PFSK-1 (cell line): Measurements from ENCODE around the gene KCNJ4.

Source experiments
- POLR2AphosphoS5 ChIP-seq: IDR thresholded peaks from 2 replicates; pipeline ENCODE4 v1.6.1; 2012; ENCODE audit warnings: low read depth, mild to moderate bottlenecking, control low read depth, low read length, moderate library complexity
- SIN3A ChIP-seq: IDR thresholded peaks from 2 replicates; pipeline ENCODE4 v1.6.1; 2012; ENCODE audit warnings: mild to moderate bottlenecking, low read length, moderate library complexity, borderline replicate concordance; ENCODE audit not compliant: insufficient read depth
- TAF1 ChIP-seq: IDR thresholded peaks from 2 replicates; pipeline ENCODE4 v1.6.1; 2012; ENCODE audit warnings: low read length, control low read depth, borderline replicate concordance; ENCODE audit not compliant: insufficient read depth
- TF ChIP-seq, protein P1 (sequence below), 2 experiments: IDR thresholded peaks; 2 replicates each; pipeline versions ENCODE4 v1.6.1 to v1.8.0; 2011 to 2012; ENCODE audit warnings: low read depth in 2 of 2, low read length in 2 of 2, control low read depth in 1 of 2, inconsistent platforms in 1 of 2, mild to moderate bottlenecking in 1 of 2, moderate library complexity in 1 of 2; ENCODE audit not compliant: insufficient read depth in 1 of 2

DNA sequence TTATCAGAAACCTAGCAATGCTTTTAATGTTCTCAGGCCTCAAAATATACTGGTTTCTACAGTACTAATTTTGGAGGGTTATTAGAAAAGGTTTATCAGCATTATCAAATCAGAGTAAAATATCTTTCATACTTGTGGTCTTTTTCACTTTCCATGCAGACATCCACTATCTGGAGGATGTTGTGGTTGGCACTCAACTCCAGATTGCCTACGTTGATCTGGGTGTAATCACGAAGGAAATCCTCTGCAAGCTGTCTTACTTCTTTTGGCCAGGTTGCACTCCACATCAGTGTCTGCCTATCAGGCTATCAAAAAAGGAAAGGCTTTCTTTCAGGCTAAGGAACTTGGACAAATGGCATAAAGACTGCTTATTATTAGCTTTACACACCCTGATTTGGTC, 39.5 kb upstream of the KCNJ4 start:
- TF ChIP-seq TAF1 = no peak
- no peak for TF ChIP-seq SIN3A
- no peak for TF ChIP-seq POLR2AphosphoS5
- TF ChIP-seq, protein P1, sequence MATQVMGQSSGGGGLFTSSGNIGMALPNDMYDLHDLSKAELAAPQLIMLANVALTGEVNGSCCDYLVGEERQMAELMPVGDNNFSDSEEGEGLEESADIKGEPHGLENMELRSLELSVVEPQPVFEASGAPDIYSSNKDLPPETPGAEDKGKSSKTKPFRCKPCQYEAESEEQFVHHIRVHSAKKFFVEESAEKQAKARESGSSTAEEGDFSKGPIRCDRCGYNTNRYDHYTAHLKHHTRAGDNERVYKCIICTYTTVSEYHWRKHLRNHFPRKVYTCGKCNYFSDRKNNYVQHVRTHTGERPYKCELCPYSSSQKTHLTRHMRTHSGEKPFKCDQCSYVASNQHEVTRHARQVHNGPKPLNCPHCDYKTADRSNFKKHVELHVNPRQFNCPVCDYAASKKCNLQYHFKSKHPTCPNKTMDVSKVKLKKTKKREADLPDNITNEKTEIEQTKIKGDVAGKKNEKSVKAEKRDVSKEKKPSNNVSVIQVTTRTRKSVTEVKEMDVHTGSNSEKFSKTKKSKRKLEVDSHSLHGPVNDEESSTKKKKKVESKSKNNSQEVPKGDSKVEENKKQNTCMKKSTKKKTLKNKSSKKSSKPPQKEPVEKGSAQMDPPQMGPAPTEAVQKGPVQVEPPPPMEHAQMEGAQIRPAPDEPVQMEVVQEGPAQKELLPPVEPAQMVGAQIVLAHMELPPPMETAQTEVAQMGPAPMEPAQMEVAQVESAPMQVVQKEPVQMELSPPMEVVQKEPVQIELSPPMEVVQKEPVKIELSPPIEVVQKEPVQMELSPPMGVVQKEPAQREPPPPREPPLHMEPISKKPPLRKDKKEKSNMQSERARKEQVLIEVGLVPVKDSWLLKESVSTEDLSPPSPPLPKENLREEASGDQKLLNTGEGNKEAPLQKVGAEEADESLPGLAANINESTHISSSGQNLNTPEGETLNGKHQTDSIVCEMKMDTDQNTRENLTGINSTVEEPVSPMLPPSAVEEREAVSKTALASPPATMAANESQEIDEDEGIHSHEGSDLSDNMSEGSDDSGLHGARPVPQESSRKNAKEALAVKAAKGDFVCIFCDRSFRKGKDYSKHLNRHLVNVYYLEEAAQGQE (IDR thresholded peaks at IDR 0.05; ENCODE audit: insufficient read depth in 1 of 2, low read depth in 2 of 2, low read length in 2 of 2) = no peak
